ENCODE results near the gene VPS37D. TPM values are rescaled to one million over a fixed set of nuclear protein-coding genes. Genes with fewer than 3 reads are reported as not detected.

The VPS37D gene
- total RNA-seq, 1 experiment from 2014 or later: 4.4 TPM

DNA sequence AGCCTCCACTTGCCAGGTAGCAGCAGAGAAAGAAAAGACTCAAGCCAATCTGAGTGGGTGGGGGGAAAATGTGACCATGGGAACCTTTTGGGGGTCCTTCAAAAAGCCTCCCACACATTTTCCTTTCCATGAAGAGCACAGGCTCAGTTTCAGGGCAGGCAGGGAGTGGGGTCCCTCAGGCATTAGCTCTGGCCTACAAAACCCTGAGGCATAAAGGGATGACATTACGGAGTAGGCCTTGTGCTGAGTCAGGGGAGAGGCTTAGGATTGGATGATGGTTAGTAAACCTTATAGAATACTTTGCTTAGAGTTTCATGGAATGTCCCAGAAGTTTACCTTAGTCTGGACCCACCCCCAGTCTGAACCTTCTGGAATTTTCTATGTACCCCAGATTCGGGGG is 12.1 kb downstream of the VPS37D start:
- DNase-seq (ENCODE audit: low read depth, low spot score) (no peak), ATAC-seq (no peak)
- TF ChIP-seq, protein P1, sequence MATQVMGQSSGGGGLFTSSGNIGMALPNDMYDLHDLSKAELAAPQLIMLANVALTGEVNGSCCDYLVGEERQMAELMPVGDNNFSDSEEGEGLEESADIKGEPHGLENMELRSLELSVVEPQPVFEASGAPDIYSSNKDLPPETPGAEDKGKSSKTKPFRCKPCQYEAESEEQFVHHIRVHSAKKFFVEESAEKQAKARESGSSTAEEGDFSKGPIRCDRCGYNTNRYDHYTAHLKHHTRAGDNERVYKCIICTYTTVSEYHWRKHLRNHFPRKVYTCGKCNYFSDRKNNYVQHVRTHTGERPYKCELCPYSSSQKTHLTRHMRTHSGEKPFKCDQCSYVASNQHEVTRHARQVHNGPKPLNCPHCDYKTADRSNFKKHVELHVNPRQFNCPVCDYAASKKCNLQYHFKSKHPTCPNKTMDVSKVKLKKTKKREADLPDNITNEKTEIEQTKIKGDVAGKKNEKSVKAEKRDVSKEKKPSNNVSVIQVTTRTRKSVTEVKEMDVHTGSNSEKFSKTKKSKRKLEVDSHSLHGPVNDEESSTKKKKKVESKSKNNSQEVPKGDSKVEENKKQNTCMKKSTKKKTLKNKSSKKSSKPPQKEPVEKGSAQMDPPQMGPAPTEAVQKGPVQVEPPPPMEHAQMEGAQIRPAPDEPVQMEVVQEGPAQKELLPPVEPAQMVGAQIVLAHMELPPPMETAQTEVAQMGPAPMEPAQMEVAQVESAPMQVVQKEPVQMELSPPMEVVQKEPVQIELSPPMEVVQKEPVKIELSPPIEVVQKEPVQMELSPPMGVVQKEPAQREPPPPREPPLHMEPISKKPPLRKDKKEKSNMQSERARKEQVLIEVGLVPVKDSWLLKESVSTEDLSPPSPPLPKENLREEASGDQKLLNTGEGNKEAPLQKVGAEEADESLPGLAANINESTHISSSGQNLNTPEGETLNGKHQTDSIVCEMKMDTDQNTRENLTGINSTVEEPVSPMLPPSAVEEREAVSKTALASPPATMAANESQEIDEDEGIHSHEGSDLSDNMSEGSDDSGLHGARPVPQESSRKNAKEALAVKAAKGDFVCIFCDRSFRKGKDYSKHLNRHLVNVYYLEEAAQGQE (IDR thresholded peaks at IDR 0.05; ENCODE audit: insufficient read depth in 1 of 2, low read depth in 2 of 2, low read length in 1 of 2): no peak
- no peak for TF ChIP-seq TCF7L2 (IDR thresholded peaks at IDR 0.05; ENCODE audit: low read depth, low read length)
- no peak for TF ChIP-seq POLR2AphosphoS5 (IDR thresholded peaks at IDR 0.05; ENCODE audit: low read depth, low read length)
- TF ChIP-seq, protein P2, sequence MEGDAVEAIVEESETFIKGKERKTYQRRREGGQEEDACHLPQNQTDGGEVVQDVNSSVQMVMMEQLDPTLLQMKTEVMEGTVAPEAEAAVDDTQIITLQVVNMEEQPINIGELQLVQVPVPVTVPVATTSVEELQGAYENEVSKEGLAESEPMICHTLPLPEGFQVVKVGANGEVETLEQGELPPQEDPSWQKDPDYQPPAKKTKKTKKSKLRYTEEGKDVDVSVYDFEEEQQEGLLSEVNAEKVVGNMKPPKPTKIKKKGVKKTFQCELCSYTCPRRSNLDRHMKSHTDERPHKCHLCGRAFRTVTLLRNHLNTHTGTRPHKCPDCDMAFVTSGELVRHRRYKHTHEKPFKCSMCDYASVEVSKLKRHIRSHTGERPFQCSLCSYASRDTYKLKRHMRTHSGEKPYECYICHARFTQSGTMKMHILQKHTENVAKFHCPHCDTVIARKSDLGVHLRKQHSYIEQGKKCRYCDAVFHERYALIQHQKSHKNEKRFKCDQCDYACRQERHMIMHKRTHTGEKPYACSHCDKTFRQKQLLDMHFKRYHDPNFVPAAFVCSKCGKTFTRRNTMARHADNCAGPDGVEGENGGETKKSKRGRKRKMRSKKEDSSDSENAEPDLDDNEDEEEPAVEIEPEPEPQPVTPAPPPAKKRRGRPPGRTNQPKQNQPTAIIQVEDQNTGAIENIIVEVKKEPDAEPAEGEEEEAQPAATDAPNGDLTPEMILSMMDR (IDR thresholded peaks at IDR 0.05): no peak
- TF ChIP-seq SIN3A (IDR thresholded peaks at IDR 0.05; ENCODE audit: borderline replicate concordance, insufficient read depth, low read depth, low read length): no peak
- intact Hi-C loops (cut with micrococcal nuclease; ENCODE audit: unreplicated experiment) (no loop called here), in situ Hi-C loops (cut with HindIII; ENCODE audit: low pct_unique_long_range_greater_than_20kb, low sequenced_read_pairs) (no loop called here)
- POLR2A ChIA-PET: no interaction called here
- H3K4me3 ChIP-seq (ENCODE audit: low read depth in 2 of 2, low read length in 2 of 2): no peak overlapping the region
- H3K4me1 ChIP-seq (ENCODE audit: control insufficient read depth, insufficient read depth, low read length): peaks cover 24% of the 10 kb centered on the region
- CTCF ChIA-PET: no interaction called here
- peak overlapping the region; percentile 11; the same call in 1 of the 2 replicates for H3K27ac ChIP-seq (ENCODE audit: low read length)
- no peaks in the 10 kb centered on the region for H3K27me3 ChIP-seq (ENCODE audit: control insufficient read depth, insufficient read depth, low read length)
- no TSS peak for BruUV-seq (replicated peaks)
- H3K9me3 ChIP-seq (ENCODE audit: control insufficient read depth, insufficient read depth, low read depth, low read length): no peaks in the 10 kb centered on the region
- no peaks in the 10 kb centered on the region; the same call in 1 of the 2 replicates for H3K36me3 ChIP-seq (ENCODE audit: control insufficient read depth, insufficient read depth, low read length)

DNA sequence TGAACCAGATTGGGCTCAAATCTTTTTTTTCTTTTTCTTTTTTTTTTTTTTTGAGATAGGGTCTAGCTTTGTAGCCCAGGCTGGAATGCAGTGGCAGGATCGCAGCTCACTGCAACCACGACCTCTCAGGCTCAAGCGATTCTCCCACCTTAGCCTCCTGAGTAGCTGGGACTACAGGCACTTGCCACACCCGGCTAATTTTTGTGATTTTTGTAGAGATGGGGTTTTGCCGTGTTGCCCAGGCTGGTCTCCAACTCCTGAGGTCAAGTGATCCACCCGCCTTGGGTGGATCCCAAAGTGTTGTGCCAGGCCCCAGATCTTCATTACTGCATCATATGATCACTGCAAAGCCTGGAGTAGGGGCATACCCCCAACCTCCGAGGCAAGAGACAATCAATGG is 12.9 kb downstream of the VPS37D start:
- Histone ChIP-seq H3K27ac (ENCODE audit: low read length) (no peak overlapping the region; the same call in 1 of the 2 replicates), H3K4me1 (ENCODE audit: control insufficient read depth, insufficient read depth, low read length) (peaks cover 25% of the 10 kb centered on the region), H3K4me3 (ENCODE audit: low read depth in 2 of 2, low read length in 2 of 2) (no peak overlapping the region), H3K27me3 (ENCODE audit: control insufficient read depth, insufficient read depth, low read length) (no peaks in the 10 kb centered on the region), H3K36me3 (ENCODE audit: control insufficient read depth, insufficient read depth, low read length) (no peaks in the 10 kb centered on the region; the same call in 1 of the 2 replicates), H3K9me3 (ENCODE audit: control insufficient read depth, insufficient read depth, low read depth, low read length) (no peaks in the 10 kb centered on the region)
- intact Hi-C loops (cut with micrococcal nuclease; ENCODE audit: unreplicated experiment) (no loop called here), in situ Hi-C loops (cut with HindIII; ENCODE audit: low pct_unique_long_range_greater_than_20kb, low sequenced_read_pairs) (no loop called here)
- ChIA-PET POLR2A (interaction anchor here (0.6 kb wide), 1 partner anchor 154 kb away, joined by 6 read pairs; no protein-coding TSS in a partner anchor), CTCF (no interaction called here)
- ATAC-seq: no peak
- BruUV-seq (replicated peaks): no TSS peak
- no peak for DNase-seq (ENCODE audit: low read depth, low spot score)
- TF ChIP-seq TCF7L2 (IDR thresholded peaks at IDR 0.05; ENCODE audit: low read depth, low read length): no peak
- no peak for TF ChIP-seq POLR2AphosphoS5 (IDR thresholded peaks at IDR 0.05; ENCODE audit: low read depth, low read length)
- TF ChIP-seq, protein P2 (IDR thresholded peaks at IDR 0.05): no peak
- no peak for TF ChIP-seq SIN3A (IDR thresholded peaks at IDR 0.05; ENCODE audit: borderline replicate concordance, insufficient read depth, low read depth, low read length)
- TF ChIP-seq, protein P1 (IDR thresholded peaks at IDR 0.05; ENCODE audit: insufficient read depth in 1 of 2, low read depth in 2 of 2, low read length in 1 of 2): no peak
